Calu3 (cell line): ENCODE measurements around the gene ADNP. TPM values are rescaled to one million over a fixed set of nuclear protein-coding genes. Genes with fewer than 3 reads are reported as not detected.

Experiments
- BruUV-seq: library from RNA; stranded (reverse); fragments of 400-500 nt; replicated peaks from 2 replicates; lab custom pipeline; 2021; lab: Mats Ljungman, UMichigan
- CTCF ChIA-PET: fragments of 300-600 bp; sonication (Branson Sonifier 250); formaldehyde crosslinking; loops from one replicate; lab custom pipeline; 2022; ENCODE audit warnings: antibody characterized with exemption; lab: Charles Lee
- DNase-seq: peaks from one replicate; pipeline ENCODE4 v3.0.0; 2022
- H3K27ac Mint-ChIP-seq: one replicate; pipeline ENCODE4 v1.8.0; 2022; ENCODE audit warnings: mixed read lengths; ENCODE audit not compliant: unreplicated experiment
- H3K27me3 Mint-ChIP-seq: one replicate; pipeline ENCODE4 v1.8.0; 2022; ENCODE audit warnings: mixed read lengths; ENCODE audit not compliant: unreplicated experiment
- H3K36me3 Mint-ChIP-seq: one replicate; pipeline ENCODE4 v1.8.0; 2022; ENCODE audit warnings: mild to moderate bottlenecking, moderate library complexity, mixed read lengths; ENCODE audit not compliant: insufficient read depth, unreplicated experiment
- H3K4me1 Mint-ChIP-seq: one replicate; pipeline ENCODE4 v1.8.0; 2022; ENCODE audit warnings: mild to moderate bottlenecking, low read depth, mixed read lengths; ENCODE audit not compliant: unreplicated experiment
- H3K4me3 Mint-ChIP-seq: one replicate; pipeline ENCODE4 v1.8.0; 2022; ENCODE audit warnings: mild to moderate bottlenecking, low read depth, moderate library complexity, mixed read lengths; ENCODE audit not compliant: unreplicated experiment
- H3K9me3 Mint-ChIP-seq: one replicate; pipeline ENCODE4 v1.8.0; 2022; ENCODE audit warnings: low read depth, mixed read lengths; ENCODE audit not compliant: unreplicated experiment
- CTCF ChIP-seq: fragments of 200-600 bp; IDR thresholded peaks from one replicate; pipeline ENCODE4 v1.8.0; 2022; ENCODE audit warnings: antibody characterized with exemption; ENCODE audit not compliant: unreplicated experiment
- intact Hi-C: fragments of 100-400 bp; cut with micrococcal nuclease; formaldehyde crosslinking; loops from one replicate; pipeline ENCODE4 v1.10.0; 2022; ENCODE audit not compliant: unreplicated experiment
- total RNA-seq: library from RNA; stranded (reverse); gene quantifications from 2 replicates; pipeline ENCODE4 v1.2.3, GENCODE V29; 2022

ADNP gene
- total RNA-seq, 1 experiment from 2014 or later, result 103 TPM

GRCh38 chr20:50930976-50931305, 296 bp downstream of the ADNP start:
- intact Hi-C loops, result no loop called here
- Mint-ChIP-seq H3K36me3 (peaks cover 86% of the 10 kb centered on the region), H3K27ac (peak overlapping the region; percentile 96), H3K4me1 (peaks cover 31% of the 10 kb centered on the region), H3K4me3 (peak overlapping the region; percentile 89), H3K9me3 (no peaks in the 10 kb centered on the region), H3K27me3 (no peaks in the 10 kb centered on the region)
- no peak for DNase-seq
- CTCF ChIA-PET, result interaction anchor here (0.6 to 3.4 kb wide), 20 partner anchors 9 to 702 kb away, joined by 3 to 22 read pairs (median 4); partner anchors contain the start of gene BCAS4
- BruUV-seq, result no TSS peak
- no peak for TF ChIP-seq CTCF

- no peak for TF ChIP-seq CTCF
- BruUV-seq, result no TSS peak
- DNase-seq, result peak; percentile 51
- Mint-ChIP-seq H3K36me3 (peaks cover 86% of the 10 kb centered on the region), H3K27ac (peak overlapping the region; percentile 96), H3K4me3 (peak overlapping the region; percentile 89), H3K9me3 (no peaks in the 10 kb centered on the region), H3K27me3 (no peaks in the 10 kb centered on the region), H3K4me1 (peaks cover 37% of the 10 kb centered on the region)
- CTCF ChIA-PET, result interaction anchor here (0.6 to 3.4 kb wide), 18 partner anchors 10 to 703 kb away, joined by 3 to 22 read pairs (median 6); partner anchors contain the start of gene BCAS4
- intact Hi-C loops, result no loop called here
These were observed 880 bp downstream of the ADNP start for GRCh38 chr20:50930139-50930975.

DNA sequence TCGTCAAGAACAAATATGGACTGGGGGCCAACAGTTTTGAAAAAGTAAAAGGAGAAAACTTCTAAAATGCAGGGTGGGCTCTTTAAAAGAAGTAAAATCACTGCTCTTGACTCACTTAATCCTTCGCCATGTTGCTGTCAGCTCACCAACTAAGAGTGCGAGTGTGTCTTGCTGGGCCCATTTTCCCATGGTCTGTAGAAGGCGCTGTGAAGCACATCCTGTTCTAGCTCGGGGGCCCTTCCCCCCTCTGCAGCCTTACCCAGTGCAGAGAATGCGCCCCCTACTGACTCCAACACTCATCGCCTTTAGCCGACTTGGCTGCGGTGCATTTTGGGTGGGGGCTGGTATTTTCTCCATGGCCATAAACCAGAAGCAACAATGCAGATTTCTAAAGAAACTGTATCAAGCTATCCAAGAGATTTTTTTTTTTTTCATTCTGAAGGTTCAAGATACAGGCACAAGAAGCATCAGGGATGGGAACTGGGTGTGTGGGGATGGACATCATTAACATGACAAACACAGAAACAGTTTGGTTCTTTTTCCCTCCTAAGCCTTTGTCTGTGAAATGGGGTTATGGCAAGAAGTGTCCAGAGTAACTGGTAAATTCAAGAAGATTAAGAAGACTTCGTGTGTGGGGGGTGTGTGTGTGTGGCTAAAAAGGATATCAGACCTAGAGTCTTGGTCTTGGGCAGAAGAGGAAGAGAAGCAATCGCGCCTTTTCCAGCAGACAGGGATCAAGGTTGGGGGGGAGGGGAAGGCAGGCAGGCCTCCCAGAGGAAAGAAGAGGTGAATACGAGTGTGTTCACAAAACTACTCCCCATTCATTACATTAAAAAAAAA, 1.7 kb downstream of the ADNP start:
- no TSS peak for BruUV-seq
- Mint-ChIP-seq H3K4me3 (peak overlapping the region; percentile 89), H3K27me3 (no peaks in the 10 kb centered on the region), H3K9me3 (no peaks in the 10 kb centered on the region), H3K36me3 (peaks cover 85% of the 10 kb centered on the region), H3K4me1 (peaks cover 43% of the 10 kb centered on the region), H3K27ac (peak overlapping the region; percentile 96)
- peak; percentile 98 for TF ChIP-seq CTCF
- peak; percentile 98 for DNase-seq
- CTCF ChIA-PET, result interaction anchor here (0.7 to 3.4 kb wide), 15 partner anchors 9 to 1795 kb away, joined by 3 to 28 read pairs (median 7); partner anchors contain the start of genes BCAS4, DPM1 and MOCS3
- intact Hi-C loops, result loop anchor here (1.0 to 2.0 kb wide), 2 partner anchors 111 to 135 kb away; no protein-coding TSS in a partner anchor

- Mint-ChIP-seq H3K27me3 (no peaks in the 10 kb centered on the region), H3K36me3 (peaks cover 85% of the 10 kb centered on the region), H3K27ac (peak overlapping the region; percentile 96), H3K4me3 (peak overlapping the region; percentile 89), H3K9me3 (no peaks in the 10 kb centered on the region), H3K4me1 (peaks cover 43% of the 10 kb centered on the region)
- TF ChIP-seq CTCF, result no peak
- no peak for DNase-seq
- intact Hi-C loops, result loop anchor here (2.0 kb wide), 1 partner anchor 110 kb away; no protein-coding TSS in a partner anchor
- CTCF ChIA-PET, result interaction anchor here (1.6 to 2.4 kb wide), 3 partner anchors 9 to 33 kb away, joined by 5 to 10 read pairs (median 8); no protein-coding TSS in a partner anchor
- BruUV-seq, result no TSS peak
These were observed 2.8 kb downstream of the ADNP start for GRCh38 chr20:50928469-50928868.
